Keratinocyte (primary cell): ENCODE measurements around the gene SCAI. TPM values are rescaled to one million over a fixed set of nuclear protein-coding genes. Genes with fewer than 3 reads are reported as not detected.

Experiments used
- DNase-seq: peaks from one replicate; pipeline ENCODE4 v3.0.0-alpha.2; 2011; ENCODE audit warnings: low read depth, missing footprints, low spot score
- FAIRE-seq: peaks from 2 replicates; lab custom pipeline; 2011; peaks lifted over from hg19 to GRCh38; lab: Jason Lieb, UNC
- H2AFZ ChIP-seq: 2 replicates; pipeline ENCODE4 v1.6.0; 2012; ENCODE audit warnings: low read length, control low read depth, inconsistent platforms; ENCODE audit not compliant: control insufficient read depth
- H3K27ac ChIP-seq: 2 replicates; pipeline ENCODE4 v1.5.1; 2011; ENCODE audit warnings: low read length; ENCODE audit not compliant: control insufficient read depth, insufficient read depth
- H3K27me3 ChIP-seq: 3 replicates; pipeline ENCODE4 v1.6.0; 2011; ENCODE audit warnings: low read length; ENCODE audit not compliant: control insufficient read depth, insufficient read depth; ENCODE audit errors: extremely low read depth
- H3K36me3 ChIP-seq, 2 experiments: 2 replicates in 1 of 2; 3 replicates in 1 of 2; pipeline ENCODE4 v1.5.1; 2011; ENCODE audit warnings: low read length in 2 of 2, mild to moderate bottlenecking in 1 of 2; ENCODE audit not compliant: control insufficient read depth in 2 of 2, insufficient read depth in 2 of 2; ENCODE audit errors: extremely low read depth in 1 of 2
- H3K4me1 ChIP-seq: 3 replicates; pipeline ENCODE4 v1.5.1; 2011; ENCODE audit warnings: low read length; ENCODE audit not compliant: control insufficient read depth, insufficient read depth; ENCODE audit errors: extremely low read depth
- H3K4me2 ChIP-seq: 3 replicates; pipeline ENCODE4 v1.6.0; 2011; ENCODE audit warnings: low read depth, low read length; ENCODE audit not compliant: control insufficient read depth, insufficient read depth; ENCODE audit errors: extremely low read depth
- H3K4me3 ChIP-seq, 3 experiments: fragments of 200-600 bp in 1 of 3; sonication (generic) in 1 of 3; 2 replicates in 2 of 3; 3 replicates in 1 of 3; pipeline ENCODE4 v1.5.1; 2011 to 2016; ENCODE audit warnings: low read length in 3 of 3, mild to moderate bottlenecking in 3 of 3, control low read depth in 2 of 3, inconsistent platforms in 1 of 3, low read depth in 1 of 3, mixed read lengths in 1 of 3, mixed run types in 1 of 3, moderate library complexity in 1 of 3; ENCODE audit not compliant: control insufficient read depth in 2 of 3, insufficient read depth in 2 of 3; ENCODE audit errors: extremely low read depth in 1 of 3
- H3K79me2 ChIP-seq: 2 replicates; pipeline ENCODE4 v1.6.0; 2012; ENCODE audit warnings: low read length; ENCODE audit not compliant: control insufficient read depth, insufficient read depth
- H3K9ac ChIP-seq: 3 replicates; pipeline ENCODE4 v1.6.0; 2011; ENCODE audit warnings: low read length; ENCODE audit not compliant: control insufficient read depth, insufficient read depth; ENCODE audit errors: extremely low read depth
- H3K9me1 ChIP-seq: 3 replicates; pipeline ENCODE4 v1.6.0; 2011; ENCODE audit warnings: low read length; ENCODE audit not compliant: control insufficient read depth, insufficient read depth; ENCODE audit errors: extremely low read depth
- H3K9me3 ChIP-seq: 2 replicates; pipeline ENCODE4 v1.5.1; 2012; ENCODE audit warnings: low read depth, low read length; ENCODE audit not compliant: control insufficient read depth
- H4K20me1 ChIP-seq: 3 replicates; pipeline ENCODE4 v1.6.0; 2011; ENCODE audit warnings: low read length; ENCODE audit not compliant: control insufficient read depth, insufficient read depth; ENCODE audit errors: extremely low read depth
- CTCF ChIP-seq, 3 experiments: IDR thresholded peaks in 1 of 3; conservative IDR thresholded peaks in 1 of 3; optimal IDR thresholded peaks in 1 of 3; 2 replicates in 2 of 3; 3 replicates in 1 of 3; pipeline versions ENCODE3 to v1.5.1; 2011; ENCODE audit warnings: low read length in 3 of 3, mild to moderate bottlenecking in 3 of 3, moderate library complexity in 2 of 3, control low read depth in 1 of 3, inconsistent platforms in 1 of 3; ENCODE audit not compliant: insufficient read depth in 2 of 3; ENCODE audit errors: extremely low read depth in 1 of 3
- EZH2 ChIP-seq: IDR thresholded peaks from one replicate; pipeline ENCODE4 v1.6.1; 2012; ENCODE audit warnings: inconsistent platforms, mild to moderate bottlenecking, low read length, moderate library complexity
- dilution Hi-C: fragments of 300-500 bp; cut with MboI; formaldehyde crosslinking; loops from one replicate; pipeline ENCODE4 v1.7.0; 2020; ENCODE audit warnings: low sequenced_read_pairs; ENCODE audit not compliant: extremely low pct_ligation_motif_present
- polyA plus RNA-seq, 5 experiments: library from polyadenylated mRNA; depleted of rRNA in 3 of 5; stranded (reverse) in 3 of 5; stranded (forward) in 1 of 5; unstranded in 1 of 5; fragments of >200 nt; gene quantifications; 1 replicate in 1 of 5; 2 replicates in 3 of 5; 3 replicates in 1 of 5; pipeline versions ENCODE4 v1.2.1 to v1.2.3, GENCODE V29; 2011 to 2012; ENCODE audit warnings: missing spikeins in 2 of 5, low read depth in 1 of 5, low replicate concordance in 1 of 5

The SCAI gene
- polyA plus RNA-seq, 1 donor (not counting 4 experiments of a cell fraction or from before 2014, with no cell fraction given) = 3.0 TPM

GRCh38 chr9:125079931-125080330 lies 63.4 kb downstream of the SCAI start:
- Histone ChIP-seq H4K20me1 (no peaks in the 10 kb centered on the region), H3K36me3 (no peaks in the 10 kb centered on the region), H3K9me1 (no peaks in the 10 kb centered on the region), H3K9me3 (no peaks in the 10 kb centered on the region), H3K4me2 (no peak overlapping the region), H3K4me3 (no peak overlapping the region), H3K4me1 (no peaks in the 10 kb centered on the region), H2AFZ (no peak overlapping the region), H3K79me2 (no peaks in the 10 kb centered on the region), H3K27ac (no peak overlapping the region), H3K27me3 (no peaks in the 10 kb centered on the region), H3K9ac (no peak overlapping the region)
- FAIRE-seq = no peak
- TF ChIP-seq EZH2 = no peak
- no peak for TF ChIP-seq CTCF (optimal IDR thresholded peaks at IDR 0.05 in 1 of 3, IDR thresholded peaks at IDR 0.05 in 1 of 3, conservative IDR thresholded peaks at IDR 0.05 in 1 of 3; ENCODE audit: extremely low read depth in 1 of 3, insufficient read depth in 2 of 3, low read length in 3 of 3)
- dilution Hi-C loops = no loop called here
- DNase-seq = no peak

GRCh38 chr9:125075997-125076396 lies 67.3 kb downstream of the SCAI start:
- Histone ChIP-seq H4K20me1 (no peaks in the 10 kb centered on the region), H3K79me2 (no peaks in the 10 kb centered on the region), H3K27ac (no peak overlapping the region), H3K4me3 (no peak overlapping the region), H3K9ac (no peak overlapping the region), H3K27me3 (no peaks in the 10 kb centered on the region), H2AFZ (no peak overlapping the region), H3K9me3 (no peaks in the 10 kb centered on the region), H3K4me2 (no peak overlapping the region), H3K36me3 (no peaks in the 10 kb centered on the region), H3K9me1 (no peaks in the 10 kb centered on the region), H3K4me1 (no peaks in the 10 kb centered on the region)
- dilution Hi-C loops = no loop called here
- FAIRE-seq = no peak
- TF ChIP-seq EZH2 (no peak), CTCF (optimal IDR thresholded peaks at IDR 0.05 in 1 of 3, IDR thresholded peaks at IDR 0.05 in 1 of 3, conservative IDR thresholded peaks at IDR 0.05 in 1 of 3; ENCODE audit: extremely low read depth in 1 of 3, insufficient read depth in 2 of 3, low read length in 3 of 3) (no peak)
- no peak for DNase-seq
